Thyroid gland (tissue), 4 donors: ENCODE results near the gene EYA3.

Experiments used
- POLR2A ChIP-seq, 2 donors: fragments of 450-650 bp; IDR thresholded peaks; one replicate each; pipeline ENCODE4 v1.6.1; 2017; ENCODE audit warnings: antibody characterized with exemption in 2 of 2, mild to moderate bottlenecking in 2 of 2, moderate library complexity in 1 of 2
- TF ChIP-seq, protein P1 (sequence below), 6 experiments: fragments of 200-600 bp in 3 of 6; fragments of 450-650 bp in 3 of 6; sonication (generic) in 3 of 6; IDR thresholded peaks; one replicate each; pipeline ENCODE4 v1.5.1; 2016 to 2019; ENCODE audit warnings: antibody characterized with exemption in 6 of 6, mild to moderate bottlenecking in 2 of 6, inconsistent platforms in 1 of 6, moderate library complexity in 1 of 6

DNA sequence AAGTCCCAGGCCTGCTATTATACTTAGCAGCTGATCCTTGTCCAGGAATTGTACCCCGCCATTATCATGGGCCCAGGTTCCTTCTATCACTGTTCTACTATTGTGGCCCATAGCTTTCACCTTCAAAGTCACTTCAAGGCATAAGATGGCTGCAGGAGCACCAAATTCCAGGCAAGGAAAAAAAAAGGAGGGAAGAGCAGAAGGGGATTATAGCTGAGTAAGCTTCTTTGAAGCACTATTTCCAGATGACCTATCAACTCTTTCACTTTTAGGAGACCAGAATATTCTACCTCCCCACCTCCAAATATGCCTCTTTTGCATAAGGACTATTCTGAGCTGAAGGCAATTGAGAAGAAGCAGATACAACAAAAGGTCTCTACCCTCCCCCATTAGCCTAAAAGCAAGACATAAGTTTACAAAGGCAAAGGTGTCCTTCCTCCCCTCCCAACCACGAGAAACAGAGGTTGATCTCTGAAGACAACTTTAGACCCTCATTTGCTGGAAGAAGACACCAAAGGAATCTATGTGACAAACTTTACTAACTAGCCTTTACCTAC is 46.3 kb upstream of the EYA3 start:
- no peak for TF ChIP-seq POLR2A (IDR thresholded peaks at IDR 0.05)
- TF ChIP-seq, protein P1, sequence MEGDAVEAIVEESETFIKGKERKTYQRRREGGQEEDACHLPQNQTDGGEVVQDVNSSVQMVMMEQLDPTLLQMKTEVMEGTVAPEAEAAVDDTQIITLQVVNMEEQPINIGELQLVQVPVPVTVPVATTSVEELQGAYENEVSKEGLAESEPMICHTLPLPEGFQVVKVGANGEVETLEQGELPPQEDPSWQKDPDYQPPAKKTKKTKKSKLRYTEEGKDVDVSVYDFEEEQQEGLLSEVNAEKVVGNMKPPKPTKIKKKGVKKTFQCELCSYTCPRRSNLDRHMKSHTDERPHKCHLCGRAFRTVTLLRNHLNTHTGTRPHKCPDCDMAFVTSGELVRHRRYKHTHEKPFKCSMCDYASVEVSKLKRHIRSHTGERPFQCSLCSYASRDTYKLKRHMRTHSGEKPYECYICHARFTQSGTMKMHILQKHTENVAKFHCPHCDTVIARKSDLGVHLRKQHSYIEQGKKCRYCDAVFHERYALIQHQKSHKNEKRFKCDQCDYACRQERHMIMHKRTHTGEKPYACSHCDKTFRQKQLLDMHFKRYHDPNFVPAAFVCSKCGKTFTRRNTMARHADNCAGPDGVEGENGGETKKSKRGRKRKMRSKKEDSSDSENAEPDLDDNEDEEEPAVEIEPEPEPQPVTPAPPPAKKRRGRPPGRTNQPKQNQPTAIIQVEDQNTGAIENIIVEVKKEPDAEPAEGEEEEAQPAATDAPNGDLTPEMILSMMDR (IDR thresholded peaks at IDR 0.05), result no peak
